ENCODE results near the gene SLC16A8.
A peak's percentile ranks its signal among the peaks of the same experiment; 100 is the strongest.
"Not testable (repeated sequence)": the region's sequence is repeated elsewhere in the genome, so short reads cannot be mapped to it uniquely, and the experiment has no call there.

SLC16A8 gene

DNA sequence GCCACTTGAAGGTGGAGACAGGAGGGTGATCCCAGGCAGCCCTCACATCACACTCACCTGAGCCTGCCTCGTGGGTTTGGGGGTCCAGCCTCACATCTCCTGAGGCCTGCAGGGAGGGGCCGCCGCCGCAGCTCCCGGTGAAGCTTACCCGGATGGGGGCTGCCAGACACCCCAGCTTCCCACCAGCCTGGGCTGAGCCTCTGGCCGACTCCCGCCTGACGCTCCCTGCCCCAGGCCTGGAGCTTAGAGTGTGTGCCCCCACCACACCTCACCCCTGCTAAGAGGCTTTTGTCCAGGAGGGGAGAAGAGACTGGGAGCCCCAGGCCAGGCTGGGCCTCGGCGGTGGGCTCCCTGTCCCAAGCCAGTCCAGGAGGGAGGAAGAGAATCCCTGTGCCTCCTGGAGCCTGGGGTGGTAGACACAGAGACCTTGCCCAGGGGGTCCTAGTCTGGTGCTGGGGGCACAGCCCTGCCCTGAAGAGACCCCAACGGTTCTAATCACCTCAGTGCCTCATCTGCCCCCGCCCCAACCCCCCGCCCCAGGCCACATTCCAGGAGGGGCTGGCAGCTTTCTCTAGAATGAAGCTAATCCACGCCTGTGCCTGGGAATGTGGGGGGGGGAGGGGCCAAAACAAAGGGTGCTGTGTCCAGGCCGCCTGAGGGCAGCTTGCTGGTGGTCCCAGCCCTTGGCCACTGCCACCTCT, at the start of gene SLC16A8:
Gene SLC16A8, minus strand, starts transcription at position 254 of the 701 bp plus-strand sequence. CDS start 1,311 bp downstream, outside the sequence.
- DNase-seq (ENCODE audit: low read depth), result no peak

- no peak for DNase-seq (ENCODE audit: low read depth)
Measured at GRCh38 chr22:38133331-38133730, 49.3 kb upstream of the SLC16A8 start.

GRCh38 chr22:38132794-38133193, 48.8 kb upstream of the SLC16A8 start:
- no peak for DNase-seq (ENCODE audit: low read depth)

- DNase-seq (ENCODE audit: low read depth), result no peak
Measured at GRCh38 chr22:38132136-38132535, 48.2 kb upstream of the SLC16A8 start.

DNA sequence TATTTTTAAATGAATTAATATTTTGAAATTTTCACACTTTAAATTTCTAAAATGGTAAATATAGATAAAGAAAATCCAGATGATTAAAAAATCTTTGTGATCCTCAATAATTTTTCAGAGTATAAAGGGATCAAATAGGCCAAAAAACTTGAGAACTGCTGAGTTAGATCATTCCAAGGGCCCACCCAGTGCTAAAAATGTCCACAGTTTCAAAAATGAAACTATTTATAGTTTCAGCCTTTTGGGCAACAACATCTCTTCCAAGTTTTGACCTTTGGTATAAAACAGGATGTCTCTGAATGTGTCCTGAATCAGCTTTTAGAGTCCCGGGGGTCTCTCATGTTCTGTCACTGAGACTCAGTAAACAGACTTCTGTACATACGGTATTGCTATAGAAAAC, 47.4 kb upstream of the SLC16A8 start:
- DNase-seq (ENCODE audit: low read depth), result no peak

GRCh38 chr22:38129856-38130255, 45.9 kb upstream of the SLC16A8 start:
- no peak for DNase-seq (ENCODE audit: low read depth)

DNA sequence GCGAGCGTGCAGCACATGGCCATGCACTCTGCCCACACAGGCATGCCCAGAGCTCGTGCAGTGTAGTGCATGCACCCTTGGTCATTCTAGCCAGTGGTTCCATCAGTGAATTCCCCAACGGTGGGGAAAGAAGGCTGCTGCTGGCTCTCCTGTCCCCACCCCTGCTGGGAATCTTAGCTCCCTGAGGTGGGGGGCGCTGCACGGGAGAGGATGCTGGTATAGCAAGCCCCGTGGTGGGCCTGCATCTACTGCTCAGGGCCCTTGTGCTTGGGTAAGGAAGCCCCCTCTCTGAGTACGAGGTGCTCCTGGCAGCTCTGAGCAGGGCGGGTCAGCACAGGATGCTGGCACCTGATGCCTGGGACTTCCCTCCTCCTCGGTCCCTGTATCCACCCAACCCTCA, 45.0 kb upstream of the SLC16A8 start:
- DNase-seq (ENCODE audit: low read depth), result no peak

DNA sequence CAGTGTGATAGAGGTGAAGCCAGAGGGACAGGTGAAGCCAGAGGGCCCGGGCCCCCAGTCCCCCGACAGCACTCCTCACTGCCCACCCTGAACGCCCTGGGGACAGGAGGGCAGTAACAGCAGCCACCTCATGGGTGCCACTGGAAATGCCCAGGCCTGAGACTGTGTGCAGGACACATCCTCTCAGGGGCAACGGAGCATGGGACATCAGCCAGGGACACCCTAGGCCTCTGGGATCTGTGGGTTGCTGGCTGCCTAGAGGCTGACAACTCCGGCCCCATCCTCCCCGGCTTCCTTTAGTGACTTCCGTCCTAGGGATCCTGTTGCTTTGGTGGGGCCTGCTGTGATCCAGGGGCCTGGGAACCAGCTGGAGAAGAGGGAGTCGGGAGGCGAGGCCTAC, 43.9 kb upstream of the SLC16A8 start:
- no peak for DNase-seq (ENCODE audit: low read depth)

GRCh38 chr22:38126928-38127668, 43.1 kb upstream of the SLC16A8 start:
- no peak for DNase-seq (ENCODE audit: low read depth)

GRCh38 chr22:38125751-38126201, 41.8 kb upstream of the SLC16A8 start:
- no peak for DNase-seq (ENCODE audit: low read depth)

DNA sequence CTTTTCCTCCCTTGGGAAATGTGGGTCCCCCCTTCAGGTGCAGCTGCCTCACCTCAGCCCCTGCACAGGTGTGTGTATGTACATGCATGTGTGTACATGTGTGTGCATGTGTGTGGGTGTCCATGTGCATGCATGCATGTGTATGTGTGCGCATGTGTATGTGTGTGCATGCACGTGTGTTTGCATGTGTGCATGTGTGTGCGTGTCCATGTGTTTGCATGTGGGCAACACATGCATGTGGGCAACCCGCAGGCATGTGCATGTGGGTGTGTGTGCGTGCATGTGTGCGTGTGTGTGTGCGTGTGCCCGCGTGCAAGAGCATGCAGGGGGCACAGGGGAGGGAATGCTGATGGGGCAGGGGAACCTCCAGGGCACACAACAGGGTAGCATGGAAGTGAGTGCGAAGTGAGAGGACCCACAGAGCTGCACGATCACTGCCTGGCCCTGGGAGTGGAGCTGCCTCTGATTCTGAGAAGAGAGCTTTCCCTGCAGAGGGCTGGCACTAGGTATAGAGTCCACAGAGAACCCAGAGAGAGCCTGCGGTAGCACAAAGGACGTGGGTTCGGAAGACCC, 41.1 kb upstream of the SLC16A8 start:
- DNase-seq (ENCODE audit: low read depth), result no peak

DNA sequence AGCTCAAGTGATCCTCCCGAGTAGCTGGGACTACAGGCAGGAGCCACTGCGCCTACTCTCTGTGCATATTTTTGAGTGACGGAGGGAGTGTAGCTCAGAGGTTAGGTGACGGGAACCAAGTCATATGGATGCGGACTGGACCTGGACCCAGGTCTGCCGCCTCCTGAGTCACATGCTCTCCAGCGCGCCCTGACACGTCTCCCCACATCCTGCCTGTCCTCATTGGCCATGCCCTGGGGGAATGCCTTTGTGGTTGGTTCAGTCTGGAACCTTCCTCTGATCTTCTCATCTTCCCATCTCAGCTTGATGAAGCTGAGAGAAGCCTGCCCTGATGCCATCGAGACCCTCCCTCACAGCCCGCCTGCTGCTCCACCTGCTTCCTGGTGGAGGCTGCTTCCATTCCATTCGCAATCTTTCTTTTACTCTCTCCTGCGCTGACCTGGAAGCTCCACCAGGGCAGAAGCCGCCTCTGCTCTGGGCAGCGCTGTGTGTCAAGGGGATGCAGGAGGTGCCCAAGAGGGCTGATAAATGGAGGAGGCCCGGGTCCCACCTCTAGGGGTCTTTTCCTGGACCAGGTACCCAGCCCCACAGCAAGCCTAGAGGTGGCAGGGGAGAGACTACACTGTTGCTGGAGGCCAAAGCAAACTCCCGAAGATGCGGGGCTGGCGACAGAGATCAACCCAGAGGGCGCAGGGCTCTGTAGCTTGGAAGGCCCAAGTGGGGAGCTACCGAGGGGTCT, 40.4 kb upstream of the SLC16A8 start:
- no peak for DNase-seq (ENCODE audit: low read depth)

DNA sequence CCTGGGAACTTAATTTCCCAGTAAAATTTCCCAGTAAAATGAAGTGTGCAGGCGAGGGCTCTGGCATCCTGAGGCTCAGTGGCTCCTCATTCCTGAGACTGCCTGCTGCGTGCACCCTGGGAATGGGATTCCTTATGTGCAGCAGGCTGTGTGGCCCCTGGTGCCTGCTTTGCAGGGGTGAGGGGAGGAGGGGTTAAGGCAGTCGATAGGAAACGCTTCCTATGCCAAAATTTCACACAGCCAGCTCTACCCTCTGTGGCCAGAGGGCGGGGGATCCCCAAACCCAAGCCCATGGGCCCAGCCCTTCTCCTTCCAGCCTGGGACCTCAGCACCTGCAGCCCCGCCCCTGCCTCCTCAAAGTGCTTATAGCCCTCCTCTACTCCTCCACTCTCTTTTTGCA, 38.6 kb upstream of the SLC16A8 start:
- DNase-seq (ENCODE audit: low read depth), result no peak

GRCh38 chr22:38120359-38121110, 36.6 kb upstream of the SLC16A8 start:
- DNase-seq (ENCODE audit: low read depth), result no peak

DNA sequence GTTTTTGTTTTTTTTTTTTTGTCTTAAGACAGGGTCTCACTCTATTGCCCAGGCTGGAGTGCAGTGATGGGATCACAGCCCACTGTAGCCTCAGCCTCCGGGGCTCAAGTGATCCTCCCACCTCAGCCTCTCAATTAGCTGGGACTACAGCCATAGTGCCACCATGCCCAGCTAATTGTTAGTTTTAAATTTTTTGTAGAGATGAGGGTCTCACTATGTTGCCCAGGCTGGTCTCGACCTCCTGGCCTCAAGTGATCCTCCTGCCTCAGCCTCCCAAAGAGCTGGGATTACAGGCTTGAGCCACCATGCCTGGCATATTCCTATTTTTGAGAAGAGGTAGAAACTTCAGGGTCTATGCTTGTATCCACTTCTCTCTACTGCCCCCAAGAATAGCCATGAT, 34.8 kb upstream of the SLC16A8 start:
- not testable (repeated sequence) for DNase-seq (ENCODE audit: low read depth)

DNA sequence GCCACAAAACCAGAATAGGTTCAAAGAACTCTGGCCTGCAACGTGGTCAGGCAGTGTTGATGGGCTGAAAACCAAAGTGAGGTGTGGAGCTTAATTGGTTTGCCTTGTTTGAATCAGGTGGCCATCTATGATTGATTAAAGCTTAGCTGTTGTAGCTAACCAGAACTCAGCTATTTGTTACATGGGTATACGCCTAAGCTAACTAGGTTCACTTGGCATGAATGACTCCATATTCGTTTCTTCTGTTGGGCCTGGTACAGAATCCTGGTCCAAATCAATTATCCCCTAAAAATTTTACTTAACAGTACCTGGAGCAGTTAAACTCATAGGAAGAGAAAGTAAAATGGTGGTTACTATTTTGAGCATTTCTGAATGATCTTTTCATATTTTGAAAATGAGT, 34.2 kb upstream of the SLC16A8 start:
- no peak for DNase-seq (ENCODE audit: low read depth)

DNA sequence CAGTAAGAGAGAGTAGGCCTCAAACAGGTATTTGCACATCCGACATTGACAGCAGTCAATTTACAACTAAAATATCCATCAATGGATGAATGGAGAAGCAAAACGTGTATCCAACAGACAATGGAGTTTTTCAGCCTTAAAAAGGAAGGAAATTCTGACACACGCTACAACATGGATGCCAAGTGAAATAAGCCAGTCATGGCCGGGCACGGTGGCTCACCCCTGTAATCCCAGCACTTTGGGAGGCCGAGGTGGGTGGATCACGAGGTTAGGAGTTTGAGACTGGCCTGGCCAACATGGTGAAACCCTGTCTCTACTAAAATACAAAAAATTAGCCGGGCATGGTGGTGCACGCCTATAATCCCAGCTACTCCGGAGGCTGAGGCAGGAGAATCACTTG, 33.6 kb upstream of the SLC16A8 start:
- DNase-seq (ENCODE audit: low read depth), result not testable (repeated sequence)

- DNase-seq (ENCODE audit: low read depth), result no peak
Measured at GRCh38 chr22:38115423-38116205, 31.6 kb upstream of the SLC16A8 start.

GRCh38 chr22:38114484-38115398, 30.8 kb upstream of the SLC16A8 start:
- DNase-seq (ENCODE audit: low read depth), result peak; percentile 71

GRCh38 chr22:38112381-38112780, 28.4 kb upstream of the SLC16A8 start:
- no peak for DNase-seq (ENCODE audit: low read depth)

All from activated gamma-delta T cell treated with anti-CD3 and anti-CD28 coated beads, Interleukin-2, amount 50 U/mL, for 16 hours (primary cell).